Left lung (tissue), 10 donors: ENCODE data around the gene ENPP7. TPM values are rescaled to one million over a fixed set of nuclear protein-coding genes. Genes with fewer than 3 reads are reported as not detected.
A peak's percentile ranks its signal among the peaks of the same experiment; 100 is the strongest.

Source experiments
- ATAC-seq: fragments of 200-7000 bp; cut with Tn5 transposase; one replicate; pipeline ENCODE4 v1.9.1; 2020; ENCODE audit warnings: moderate library complexity
- DNase-seq, 4 donors: peaks; one replicate each; pipeline ENCODE4 v3.0.0-alpha.2; 2013 to 2020
- H3K27ac ChIP-seq, 2 donors: fragments of 200-600 bp; sonication (generic) in 1 of 2; one replicate each; pipeline versions ENCODE4 v1.5.0 to v1.8.0; 2020 to 2021
- H3K27me3 ChIP-seq, 2 donors: fragments of 200-600 bp; sonication (generic) in 1 of 2; one replicate each; pipeline versions ENCODE4 v1.5.0 to v1.8.0; 2020 to 2021
- H3K36me3 ChIP-seq, 2 donors: fragments of 200-600 bp; sonication (generic) in 1 of 2; one replicate each; pipeline versions ENCODE4 v1.5.0 to v1.8.0; 2020 to 2021
- H3K4me1 ChIP-seq, 2 donors: fragments of 200-600 bp; one replicate each; pipeline ENCODE4 v1.8.0; 2021
- H3K4me3 ChIP-seq, 2 donors: fragments of 200-600 bp; sonication (generic) in 1 of 2; one replicate each; pipeline versions ENCODE4 v1.5.0 to v1.8.0; 2020 to 2021; ENCODE audit warnings: mild to moderate bottlenecking in 1 of 2
- H3K9me3 ChIP-seq, 2 donors: fragments of 200-600 bp; sonication (generic) in 1 of 2; one replicate each; pipeline versions ENCODE4 v1.5.0 to v1.8.0; 2020 to 2021
- intact Hi-C, 2 donors: fragments of 100-400 bp; cut with DNase I; formaldehyde crosslinking; loops; one replicate each; pipeline versions ENCODE4 v1.11.2 to v1.14.2; 2022
- polyA plus RNA-seq, 6 donors: library from polyadenylated mRNA; unstranded; fragments of 120-200 nt; gene quantifications; one replicate each; pipeline ENCODE4 v1.2.1, GENCODE V29; 2013; ENCODE audit not compliant: insufficient read length in 6 of 6
- total RNA-seq, 2 donors: library from RNA; stranded (reverse); fragmentation: NEBNext Ultra II Directional; extraction: Animal tissue kit (Norgen Biotek cat#: 25700); gene quantifications; one replicate each; pipeline ENCODE4 v1.2.1, GENCODE V29; 2021
- TF ChIP-seq, protein P1 (sequence below), 2 donors: fragments of 200-600 bp; sonication (generic) in 1 of 2; IDR thresholded peaks; one replicate each; pipeline versions ENCODE4 v1.5.0 to v1.8.0; 2021; ENCODE audit warnings: antibody characterized with exemption in 2 of 2
- donor health status: DM: no; HTN: yes; CAD: no.
- donor health status: DM: no; HTN: no; CAD: no.

The ENPP7 gene
- total and polyA plus RNA-seq, 8 donors = 0.18 TPM; not detected in 7

DNA sequence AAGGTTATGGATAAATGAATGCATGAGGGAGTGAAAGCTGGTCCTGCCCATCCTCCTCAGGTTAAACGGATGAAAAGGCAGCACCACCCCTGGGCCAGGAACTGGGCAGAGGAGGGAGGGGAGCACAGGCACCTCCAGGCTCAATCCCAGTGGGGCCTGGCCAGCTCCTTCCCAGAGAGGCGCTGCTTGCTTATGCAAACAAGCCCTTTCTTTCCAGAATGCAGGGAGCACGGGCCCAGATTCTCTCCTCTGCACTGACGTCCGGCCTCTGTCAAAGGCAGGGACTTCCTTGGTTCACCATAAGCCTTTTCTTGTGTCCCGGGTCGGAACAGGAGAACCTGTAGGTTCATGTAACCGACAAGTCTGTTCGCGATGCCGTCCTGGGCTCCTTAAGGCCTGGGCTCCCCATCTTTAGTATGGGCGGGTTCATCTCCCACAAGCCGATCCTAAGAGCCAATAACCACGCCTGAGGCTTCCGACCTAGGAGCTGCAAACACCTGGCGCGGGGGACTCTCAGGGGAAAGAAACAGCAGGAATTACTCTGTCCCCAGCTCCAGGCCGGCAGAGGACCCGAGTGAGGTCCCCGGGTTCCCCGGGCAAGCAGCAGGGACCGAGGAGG, 16.3 kb downstream of the ENPP7 start:
- intact Hi-C loops = no loop called here
- DNase-seq = peak in 1 of 4 donors; percentile 54
- Histone ChIP-seq H3K27ac (no peak overlapping the region), H3K27me3 (peaks cover 44 to 85% of the 10 kb centered on the region in 2 donors), H3K4me3 (no peak overlapping the region), H3K9me3 (no peaks in the 10 kb centered on the region), H3K4me1 (peaks cover 1 to 4% of the 10 kb centered on the region in 2 donors), H3K36me3 (no peaks in the 10 kb centered on the region)
- no peak for ATAC-seq
- TF ChIP-seq, protein P1, sequence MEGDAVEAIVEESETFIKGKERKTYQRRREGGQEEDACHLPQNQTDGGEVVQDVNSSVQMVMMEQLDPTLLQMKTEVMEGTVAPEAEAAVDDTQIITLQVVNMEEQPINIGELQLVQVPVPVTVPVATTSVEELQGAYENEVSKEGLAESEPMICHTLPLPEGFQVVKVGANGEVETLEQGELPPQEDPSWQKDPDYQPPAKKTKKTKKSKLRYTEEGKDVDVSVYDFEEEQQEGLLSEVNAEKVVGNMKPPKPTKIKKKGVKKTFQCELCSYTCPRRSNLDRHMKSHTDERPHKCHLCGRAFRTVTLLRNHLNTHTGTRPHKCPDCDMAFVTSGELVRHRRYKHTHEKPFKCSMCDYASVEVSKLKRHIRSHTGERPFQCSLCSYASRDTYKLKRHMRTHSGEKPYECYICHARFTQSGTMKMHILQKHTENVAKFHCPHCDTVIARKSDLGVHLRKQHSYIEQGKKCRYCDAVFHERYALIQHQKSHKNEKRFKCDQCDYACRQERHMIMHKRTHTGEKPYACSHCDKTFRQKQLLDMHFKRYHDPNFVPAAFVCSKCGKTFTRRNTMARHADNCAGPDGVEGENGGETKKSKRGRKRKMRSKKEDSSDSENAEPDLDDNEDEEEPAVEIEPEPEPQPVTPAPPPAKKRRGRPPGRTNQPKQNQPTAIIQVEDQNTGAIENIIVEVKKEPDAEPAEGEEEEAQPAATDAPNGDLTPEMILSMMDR (IDR thresholded peaks at IDR 0.05) = no peak

DNA sequence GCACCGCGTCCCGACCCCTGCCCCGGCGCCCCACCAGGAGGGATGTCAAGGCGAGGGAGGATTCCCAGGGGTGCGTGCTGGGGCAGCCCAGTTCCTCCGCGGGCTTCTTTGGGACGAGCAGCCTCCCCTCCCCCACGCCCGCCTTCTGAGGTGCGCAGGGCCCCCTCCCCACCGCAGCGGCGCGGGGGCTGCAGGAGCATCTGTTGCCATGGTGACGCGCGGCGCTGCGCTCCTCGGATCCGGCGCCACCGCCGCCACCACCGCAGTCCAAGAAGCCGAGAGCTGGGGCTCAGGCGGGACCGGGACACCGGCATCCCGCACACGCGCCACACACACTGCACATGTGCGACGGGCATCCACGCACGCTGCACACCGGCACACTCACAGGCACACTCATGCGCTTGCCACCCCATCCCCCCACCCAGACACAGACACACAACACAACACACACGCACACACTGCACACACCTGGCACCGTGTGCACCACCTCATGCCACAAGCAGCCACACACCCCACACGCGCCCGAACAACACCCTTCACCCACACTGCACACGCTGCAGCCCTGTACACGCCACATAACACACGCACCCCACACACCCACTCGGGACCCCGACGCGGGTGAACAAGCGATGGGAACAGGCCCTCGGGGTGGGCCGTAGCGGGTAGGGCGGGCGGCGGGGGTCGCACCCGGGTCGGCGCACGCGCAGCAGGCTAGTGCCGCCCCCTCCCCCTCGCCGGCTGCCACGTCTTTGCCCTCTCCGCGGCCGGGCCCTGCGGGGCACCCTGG, 17.0 kb downstream of the ENPP7 start:
- Histone ChIP-seq H3K4me1 (no peaks in the 10 kb centered on the region), H3K36me3 (no peaks in the 10 kb centered on the region), H3K27ac (no peak overlapping the region), H3K9me3 (no peaks in the 10 kb centered on the region), H3K4me3 (no peak overlapping the region), H3K27me3 (peaks cover 44 to 85% of the 10 kb centered on the region in 2 donors)
- TF ChIP-seq, protein P1 (IDR thresholded peaks at IDR 0.05) = no peak
- no peak for ATAC-seq
- peak in 1 of 4 donors; percentile 62 for DNase-seq
- intact Hi-C loops = no loop called here

DNA sequence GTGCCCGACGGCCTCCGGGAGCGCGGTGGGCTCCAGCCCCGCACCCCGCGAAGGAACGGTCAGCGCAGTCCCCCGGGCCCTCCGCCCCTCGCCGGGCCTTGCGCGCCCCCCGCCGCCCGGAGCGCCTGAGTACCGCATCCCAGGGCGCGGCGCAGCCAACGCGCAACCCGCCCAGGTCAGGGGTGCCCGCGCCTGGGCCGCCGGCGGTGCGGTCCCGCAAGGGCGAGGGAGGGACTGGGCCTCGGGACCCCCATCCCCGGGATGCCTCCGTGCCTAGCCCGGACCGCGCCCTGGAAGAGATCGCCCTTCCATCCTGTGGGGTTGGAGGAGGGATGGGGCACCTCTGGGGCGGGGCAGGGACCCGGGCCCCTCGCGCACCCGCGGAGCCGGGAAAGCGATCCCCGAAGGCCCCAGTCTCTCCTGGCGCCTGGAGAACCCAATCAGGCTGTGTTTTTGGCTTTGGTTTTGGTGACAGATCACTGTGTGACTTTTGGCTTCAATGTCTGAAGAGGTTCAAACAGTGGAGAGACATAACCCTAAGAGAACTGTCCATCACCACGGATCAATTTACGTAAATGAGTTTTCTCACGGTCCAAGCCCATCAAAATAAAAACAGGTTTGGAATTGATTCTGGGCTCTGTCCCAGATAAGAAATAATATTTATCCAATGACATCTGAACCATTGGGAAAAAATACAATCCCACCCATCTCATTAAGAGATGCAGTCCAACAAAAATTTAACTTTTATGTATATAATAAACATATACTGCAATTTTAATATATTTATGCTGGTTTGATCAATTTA, 17.8 kb downstream of the ENPP7 start:
- Histone ChIP-seq H3K9me3 (no peaks in the 10 kb centered on the region), H3K27ac (no peak overlapping the region), H3K4me1 (no peaks in the 10 kb centered on the region), H3K4me3 (no peak overlapping the region), H3K36me3 (no peaks in the 10 kb centered on the region), H3K27me3 (peaks cover 44 to 88% of the 10 kb centered on the region in 2 donors)
- TF ChIP-seq, protein P1 (IDR thresholded peaks at IDR 0.05) = no peak
- ATAC-seq (no peak), DNase-seq (peak in 1 of 4 donors; percentile 66)
- intact Hi-C loops = no loop called here

DNA sequence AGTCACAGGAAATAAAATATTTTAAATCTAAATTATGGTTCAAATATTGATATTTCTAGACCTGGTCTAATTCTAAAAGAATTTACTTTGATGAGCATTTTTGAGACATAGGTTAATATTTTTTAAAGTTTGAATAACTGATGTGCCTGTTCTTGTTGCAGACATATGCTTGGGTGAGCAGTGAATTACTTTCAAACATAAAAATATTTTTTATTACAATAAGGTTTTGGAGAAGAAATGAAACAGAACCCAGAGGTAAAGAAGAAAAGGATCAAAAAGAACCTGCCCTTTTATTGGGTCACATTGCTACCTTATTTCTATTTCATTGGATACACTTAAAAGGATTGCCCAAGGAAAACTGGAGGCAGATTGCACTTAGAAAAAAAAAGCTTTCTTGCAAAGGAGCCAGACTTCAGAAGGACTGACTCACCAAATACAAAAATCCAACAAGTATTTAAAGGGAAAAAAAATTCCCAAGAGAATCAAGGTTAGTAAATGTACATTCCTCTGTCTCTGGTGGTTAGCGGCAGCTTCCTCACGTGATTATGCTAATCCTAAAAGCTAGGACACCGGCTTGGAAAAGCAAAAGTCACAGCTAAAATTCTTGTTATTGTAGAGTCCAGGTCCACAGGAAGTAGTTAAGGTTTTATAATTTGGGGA, 18.5 kb downstream of the ENPP7 start:
- no peak overlapping the region for H3K27ac ChIP-seq
- ATAC-seq (no peak), DNase-seq (no peak)
- H3K27me3 ChIP-seq = peaks cover 44 to 94% of the 10 kb centered on the region in 2 donors
- no peaks in the 10 kb centered on the region for H3K9me3 ChIP-seq
- no peaks in the 10 kb centered on the region for H3K4me1 ChIP-seq
- TF ChIP-seq, protein P1 (IDR thresholded peaks at IDR 0.05) = no peak
- intact Hi-C loops = no loop called here
- no peaks in the 10 kb centered on the region for H3K36me3 ChIP-seq
- H3K4me3 ChIP-seq = no peak overlapping the region
